OCI-LY1 (cell line): ENCODE data around the gene PRUNE1.

Experiments used
- H2AFZ ChIP-seq: fragments of 200-600 bp; sonication (generic), shearing (Covaris generic); 2 replicates; pipeline ENCODE4 v1.6.0; 2014; ENCODE audit warnings: antibody characterized with exemption, mild to moderate bottlenecking, low read length
- H3F3A ChIP-seq: fragments of 200-600 bp; sonication (generic), shearing (Covaris generic); 2 replicates; pipeline ENCODE4 v1.6.0; 2014; ENCODE audit warnings: mild to moderate bottlenecking, antibody characterized with exemption, low read length, moderate library complexity; ENCODE audit not compliant: insufficient read depth
- H3K27ac ChIP-seq: fragments of 200-600 bp; sonication (generic); 2 replicates; pipeline ENCODE4 v1.5.1; 2014; ENCODE audit warnings: low read length, mixed run types, mild to moderate bottlenecking, low read depth; ENCODE audit not compliant: poor library complexity, severe bottlenecking
- H3K27me3 ChIP-seq: fragments of 200-600 bp; sonication (generic); 2 replicates; pipeline ENCODE4 v1.6.0; 2014; ENCODE audit warnings: antibody characterized with exemption, mild to moderate bottlenecking, low read length, moderate library complexity; ENCODE audit not compliant: insufficient read depth
- H3K36me3 ChIP-seq: fragments of 200-600 bp; sonication (generic); 2 replicates; pipeline ENCODE4 v1.6.1; 2014; ENCODE audit warnings: mild to moderate bottlenecking, antibody characterized with exemption, low read length, moderate library complexity, mixed read lengths; ENCODE audit not compliant: insufficient read depth
- H3K4me1 ChIP-seq: fragments of 200-600 bp; sonication (generic); 2 replicates; pipeline ENCODE4 v1.5.1; 2014; ENCODE audit warnings: mild to moderate bottlenecking, low read length, moderate library complexity; ENCODE audit not compliant: insufficient read depth, severe bottlenecking
- H3K4me2 ChIP-seq: fragments of 200-600 bp; sonication (generic), shearing (Covaris generic); 2 replicates; pipeline ENCODE4 v1.6.1; 2014; ENCODE audit warnings: low read length
- H3K4me3 ChIP-seq: fragments of 200-600 bp; sonication (generic); 2 replicates; pipeline ENCODE4 v1.5.1; 2014; ENCODE audit warnings: low read length, low read depth, mild to moderate bottlenecking, mixed read lengths; ENCODE audit not compliant: poor library complexity, severe bottlenecking
- H3K79me2 ChIP-seq: fragments of 200-600 bp; shearing (Covaris generic); 2 replicates; pipeline ENCODE4 v1.6.1; 2016; ENCODE audit warnings: mixed run types, low read length, mixed read lengths; ENCODE audit not compliant: insufficient read depth
- H3K9ac ChIP-seq: fragments of 200-600 bp; sonication (generic), shearing (Covaris generic); 2 replicates; pipeline ENCODE4 v1.6.1; 2014; ENCODE audit warnings: mild to moderate bottlenecking, low read length, mixed read lengths
- H3K9me2 ChIP-seq: fragments of 200-600 bp; sonication (generic), shearing (Covaris generic); 2 replicates; pipeline ENCODE4 v1.6.1; 2014; ENCODE audit warnings: low read depth, mild to moderate bottlenecking, low read length, mixed read lengths
- H3K9me3 ChIP-seq: fragments of 200-600 bp; shearing (Covaris generic); 2 replicates; pipeline ENCODE4 v1.6.1; 2014; ENCODE audit warnings: low read length, mixed read lengths
- H4K20me1 ChIP-seq: fragments of 200-600 bp; sonication (generic), shearing (Covaris generic); 2 replicates; pipeline ENCODE4 v1.6.0; 2016; ENCODE audit warnings: mild to moderate bottlenecking, low read length; ENCODE audit not compliant: insufficient read depth
- CTCF ChIP-seq: fragments of 200-600 bp; sonication (generic), shearing (Covaris generic); IDR thresholded peaks from 2 replicates; pipeline ENCODE4 v1.5.1; 2017; ENCODE audit warnings: mild to moderate bottlenecking, antibody characterized with exemption, low read length, moderate library complexity, mixed read lengths
- EZH2 ChIP-seq: fragments of 200-600 bp; sonication (generic), shearing (Covaris generic); IDR thresholded peaks from 2 replicates; pipeline ENCODE4 v1.8.0; 2017; ENCODE audit warnings: borderline replicate concordance, mixed run types, mild to moderate bottlenecking, antibody characterized with exemption, low read length, moderate library complexity, mixed read lengths

PRUNE1 gene

GRCh38 chr1:150994248-150994647 lies 14.0 kb upstream of the PRUNE1 start:
- no peaks in the 10 kb centered on the region for H3K9me3 ChIP-seq
- no peak overlapping the region for H3K4me3 ChIP-seq
- TF ChIP-seq EZH2 (no peak), CTCF (no peak)
- H3K27me3 ChIP-seq, result no peaks in the 10 kb centered on the region
- H2AFZ ChIP-seq, result no peak overlapping the region
- no peak overlapping the region for H3K9ac ChIP-seq
- no peak overlapping the region for H3K4me2 ChIP-seq
- peaks cover 6% of the 10 kb centered on the region for H3K4me1 ChIP-seq
- no peaks in the 10 kb centered on the region for H3K9me2 ChIP-seq
- no peaks in the 10 kb centered on the region for H3K79me2 ChIP-seq
- H3K27ac ChIP-seq, result no peak overlapping the region
- no peaks in the 10 kb centered on the region for H3K36me3 ChIP-seq
- no peaks in the 10 kb centered on the region for H3F3A ChIP-seq
- H4K20me1 ChIP-seq, result no peaks in the 10 kb centered on the region

- Histone ChIP-seq H3K79me2 (no peaks in the 10 kb centered on the region), H3K4me3 (no peak overlapping the region), H3K9ac (no peak overlapping the region), H2AFZ (peak overlapping the region; percentile 10; the same call in 1 of the 2 replicates), H3K4me1 (peaks cover 10% of the 10 kb centered on the region), H3K9me3 (no peaks in the 10 kb centered on the region), H3K36me3 (no peaks in the 10 kb centered on the region; the same call in 1 of the 2 replicates), H3K9me2 (no peaks in the 10 kb centered on the region), H4K20me1 (no peaks in the 10 kb centered on the region), H3K27me3 (no peaks in the 10 kb centered on the region), H3F3A (no peaks in the 10 kb centered on the region), H3K27ac (no peak overlapping the region), H3K4me2 (peak overlapping the region; percentile 13; the same call in 1 of the 2 replicates)
- TF ChIP-seq CTCF (no peak), EZH2 (no peak)
Measured at GRCh38 chr1:150995460-150995859, 12.8 kb upstream of the PRUNE1 start.

- no peaks in the 10 kb centered on the region for H3K9me3 ChIP-seq
- TF ChIP-seq EZH2, result no peak
- peak; percentile 75 for TF ChIP-seq CTCF
- no peaks in the 10 kb centered on the region for H3F3A ChIP-seq
- H3K9me2 ChIP-seq, result no peaks in the 10 kb centered on the region
- no peak overlapping the region for H3K9ac ChIP-seq
- H3K79me2 ChIP-seq, result no peaks in the 10 kb centered on the region
- peaks cover 10% of the 10 kb centered on the region for H3K4me1 ChIP-seq
- no peaks in the 10 kb centered on the region; the same call in 1 of the 2 replicates for H3K36me3 ChIP-seq
- no peaks in the 10 kb centered on the region for H4K20me1 ChIP-seq
- H3K4me2 ChIP-seq, result peak overlapping the region; percentile 13; the same call in 1 of the 2 replicates
- H3K27me3 ChIP-seq, result no peaks in the 10 kb centered on the region
- no peak overlapping the region for H3K4me3 ChIP-seq
- H2AFZ ChIP-seq, result peak overlapping the region; percentile 10; the same call in 1 of the 2 replicates
- H3K27ac ChIP-seq, result no peak overlapping the region
Measured at GRCh38 chr1:150995896-150996295, 12.4 kb upstream of the PRUNE1 start.
